ENCODE measurements around the gene TAF9. TPM values are rescaled to one million over a fixed set of nuclear protein-coding genes. Genes with fewer than 3 reads are reported as not detected.

Gene TAF9
- total RNA-seq = 44.7 and 45.4 TPM in 2 replicates

GRCh38 chr5:69369340-69370121 lies at the start of gene TAF9, which contains the start of the genes AK6 and RAD17:
Gene TAF9 (minus strand): TSS chr5:69369520. CDS start chr5:69365737, 3,783 bp downstream.
Gene AK6 (minus strand): TSS chr5:69369520. CDS start chr5:69369490, 30 bp downstream.
Gene RAD17 (plus strand): TSS chr5:69369818. CDS start chr5:69372209, 2,391 bp downstream.
- Mint-ChIP-seq H3K27me3 (no peaks in the 10 kb centered on the region), H3K4me1 (peaks cover 53% of the 10 kb centered on the region), H3K36me3 (ENCODE audit: low read depth) (peaks cover 36% of the 10 kb centered on the region), H3K9me3 (no peaks in the 10 kb centered on the region), H3K27ac (peak within 1 kb of the TSS; percentile 98), H3K4me3 (peak within 1 kb of the TSS; percentile 97)
- ATAC-seq (ENCODE audit: low read depth) (peak; percentile 94), DNase-seq (peak; percentile 93)
- intact Hi-C loops (cut with micrococcal nuclease) = loop anchor here (1.0 kb wide), 7 partner anchors 37 to 327 kb away; partner anchors contain the start of genes CCDC125, CCNB1, CDK7 and CENPH
- TF ChIP-seq CTCF (IDR thresholded peaks at IDR 0.05) = no peak
- CTCF ChIA-PET = interaction anchor here (1.7 kb wide), 1 partner anchor 276 kb away, joined by 8 read pairs; the partner anchor contains the start of gene SLC30A5
- POLR2A ChIA-PET = interaction anchor here (0.7 to 1.3 kb wide), 4 partner anchors 35 to 276 kb away, joined by 3 to 13 read pairs (median 4); partner anchors contain the start of genes CCDC125 and CDK7

- no peak for TF ChIP-seq CTCF (IDR thresholded peaks at IDR 0.05)
- ATAC-seq (ENCODE audit: low read depth) (no peak), DNase-seq (no peak)
- H3K9me3 Mint-ChIP-seq = peaks cover 3% of the 10 kb centered on the region
- intact Hi-C loops (cut with micrococcal nuclease) = no loop called here
- ChIA-PET POLR2A (no interaction called here), CTCF (no interaction called here)
- no peak overlapping the region for H3K27ac Mint-ChIP-seq
- no peaks in the 10 kb centered on the region for H3K27me3 Mint-ChIP-seq
- peaks cover 10% of the 10 kb centered on the region for H3K36me3 Mint-ChIP-seq (ENCODE audit: low read depth)
- peaks cover 8% of the 10 kb centered on the region for H3K4me1 Mint-ChIP-seq
- H3K4me3 Mint-ChIP-seq = no peak overlapping the region
Observed at GRCh38 chr5:69418554-69418953, 49.2 kb upstream of the TAF9 start.

- DNase-seq (no peak), ATAC-seq (ENCODE audit: low read depth) (no peak)
- intact Hi-C loops (cut with micrococcal nuclease) = no loop called here
- ChIA-PET CTCF (no interaction called here), POLR2A (no interaction called here)
- Mint-ChIP-seq H3K27me3 (no peaks in the 10 kb centered on the region), H3K36me3 (ENCODE audit: low read depth) (peaks cover 17% of the 10 kb centered on the region), H3K27ac (no peak overlapping the region), H3K4me1 (peaks cover 8% of the 10 kb centered on the region), H3K9me3 (no peaks in the 10 kb centered on the region), H3K4me3 (no peak overlapping the region)
- TF ChIP-seq CTCF (IDR thresholded peaks at IDR 0.05) = no peak
Observed at GRCh38 chr5:69416699-69417098, 47.4 kb upstream of the TAF9 start.

- Mint-ChIP-seq H3K9me3 (no peaks in the 10 kb centered on the region), H3K27me3 (no peaks in the 10 kb centered on the region), H3K4me1 (peaks cover 8% of the 10 kb centered on the region), H3K27ac (no peak overlapping the region), H3K36me3 (ENCODE audit: low read depth) (peaks cover 22% of the 10 kb centered on the region), H3K4me3 (peak overlapping the region; percentile 69)
- ChIA-PET POLR2A (no interaction called here), CTCF (no interaction called here)
- no peak for ATAC-seq (ENCODE audit: low read depth)
- no peak for TF ChIP-seq CTCF (IDR thresholded peaks at IDR 0.05)
- DNase-seq = no peak
- intact Hi-C loops (cut with micrococcal nuclease) = no loop called here
Observed at GRCh38 chr5:69416180-69416579, 46.9 kb upstream of the TAF9 start.

- intact Hi-C loops (cut with micrococcal nuclease) = loop anchor here (1.0 kb wide), 1 partner anchor 322 kb away; no protein-coding TSS in a partner anchor
- peaks cover 8% of the 10 kb centered on the region for H3K4me1 Mint-ChIP-seq
- no peak for TF ChIP-seq CTCF (IDR thresholded peaks at IDR 0.05)
- no peaks in the 10 kb centered on the region for H3K9me3 Mint-ChIP-seq
- peak overlapping the region; percentile 69 for H3K4me3 Mint-ChIP-seq
- ChIA-PET CTCF (no interaction called here), POLR2A (no interaction called here)
- DNase-seq (no peak), ATAC-seq (ENCODE audit: low read depth) (no peak)
- no peaks in the 10 kb centered on the region for H3K27me3 Mint-ChIP-seq
- peaks cover 25% of the 10 kb centered on the region for H3K36me3 Mint-ChIP-seq (ENCODE audit: low read depth)
- H3K27ac Mint-ChIP-seq = no peak overlapping the region
Observed at GRCh38 chr5:69415584-69415958, 46.3 kb upstream of the TAF9 start.
